Neuron (in vitro differentiated cells): ENCODE data around the gene GRIK5.
"Not testable (repeated sequence)": the region's sequence is repeated elsewhere in the genome, so short reads cannot be mapped to it uniquely, and the experiment has no call there.

Source experiments
- H2AFZ ChIP-seq: one replicate; pipeline ENCODE4 v1.6.1; 2013; ENCODE audit warnings: low read depth, mild to moderate bottlenecking, inconsistent platforms, low read length, moderate library complexity
- H3K27me3 ChIP-seq: one replicate; pipeline ENCODE4 v1.6.1; 2013; ENCODE audit warnings: low read length; ENCODE audit not compliant: insufficient read depth
- H3K36me3 ChIP-seq: one replicate; pipeline ENCODE4 v1.6.1; 2013; ENCODE audit warnings: low read length; ENCODE audit not compliant: insufficient read depth
- H3K4me1 ChIP-seq: one replicate; pipeline ENCODE4 v1.6.1; 2013; ENCODE audit warnings: low read length; ENCODE audit not compliant: insufficient read depth
- H3K4me3 ChIP-seq: 2 replicates; pipeline ENCODE4 v1.5.1; 2013; ENCODE audit warnings: mild to moderate bottlenecking, low read length, moderate library complexity
- H3K9me3 ChIP-seq: one replicate; pipeline ENCODE4 v1.6.1; 2013; ENCODE audit warnings: low read length

Gene GRIK5

GRCh38 chr19:41998246-41999020 lies 71.6 kb downstream of the GRIK5 start:
- Histone ChIP-seq H2AFZ (no peak overlapping the region), H3K4me3 (peak overlapping the region; percentile 20)

GRCh38 chr19:41997851-41998229 lies 72.2 kb downstream of the GRIK5 start:
- Histone ChIP-seq H3K4me3 (peak overlapping the region; percentile 17), H3K36me3 (no peaks in the 10 kb centered on the region), H2AFZ (no peak overlapping the region), H3K9me3 (no peaks in the 10 kb centered on the region), H3K27me3 (peaks cover 18% of the 10 kb centered on the region), H3K4me1 (peaks cover 50% of the 10 kb centered on the region)

More at GRCh38 chr19:41998246-41999020, 71.6 kb downstream of the GRIK5 start:
- Histone ChIP-seq H3K27me3 (peaks cover 18% of the 10 kb centered on the region), H3K4me1 (peaks cover 45% of the 10 kb centered on the region), H3K9me3 (no peaks in the 10 kb centered on the region), H3K36me3 (no peaks in the 10 kb centered on the region)

GRCh38 chr19:41997121-41997850 lies 72.7 kb downstream of the GRIK5 start:
- H3K4me1 ChIP-seq, result peaks cover 54% of the 10 kb centered on the region

GRCh38 chr19:41995959-41996797 lies 73.8 kb downstream of the GRIK5 start:
- Histone ChIP-seq H3K27me3 (peaks cover 18% of the 10 kb centered on the region), H3K9me3 (no peaks in the 10 kb centered on the region), H3K4me3 (no peak overlapping the region), H3K36me3 (no peaks in the 10 kb centered on the region), H2AFZ (no peak overlapping the region), H3K4me1 (peaks cover 57% of the 10 kb centered on the region)

More at GRCh38 chr19:41997121-41997850, 72.7 kb downstream of the GRIK5 start:
- Histone ChIP-seq H3K9me3 (no peaks in the 10 kb centered on the region), H3K27me3 (peaks cover 18% of the 10 kb centered on the region), H3K36me3 (no peaks in the 10 kb centered on the region), H2AFZ (no peak overlapping the region), H3K4me3 (peak overlapping the region; percentile 28)

GRCh38 chr19:41994994-41995958 lies 74.7 kb downstream of the GRIK5 start:
- peaks cover 12% of the 10 kb centered on the region for H3K27me3 ChIP-seq
- no peak overlapping the region for H2AFZ ChIP-seq
- no peak overlapping the region for H3K4me3 ChIP-seq
- H3K4me1 ChIP-seq, result peaks cover 57% of the 10 kb centered on the region
- no peaks in the 10 kb centered on the region for H3K36me3 ChIP-seq
- no peaks in the 10 kb centered on the region for H3K9me3 ChIP-seq

- Histone ChIP-seq H3K9me3 (no peaks in the 10 kb centered on the region), H3K4me3 (peak overlapping the region; percentile 51), H2AFZ (no peak overlapping the region), H3K4me1 (peaks cover 54% of the 10 kb centered on the region), H3K27me3 (peaks cover 5% of the 10 kb centered on the region), H3K36me3 (no peaks in the 10 kb centered on the region)
Observed at GRCh38 chr19:41994521-41994971, 75.5 kb downstream of the GRIK5 start.

GRCh38 chr19:41993612-41994483 lies 76.2 kb downstream of the GRIK5 start, which contains the start of gene ATP1A3:
Gene ATP1A3, minus strand, starts transcription at chr19:41994230. Its CDS starts 154 bp downstream, at chr19:41994076.
- Histone ChIP-seq H3K4me3 (peak within 1 kb of the TSS; percentile 51), H3K4me1 (peaks cover 49% of the 10 kb centered on the region), H3K36me3 (no peaks in the 10 kb centered on the region), H3K9me3 (no peaks in the 10 kb centered on the region), H2AFZ (peak within 1 kb of the TSS; percentile 44), H3K27me3 (no peaks in the 10 kb centered on the region)

GRCh38 chr19:41991925-41992569 lies 78.0 kb downstream of the GRIK5 start:
- H3K4me1 ChIP-seq, result peaks cover 37% of the 10 kb centered on the region
- H3K9me3 ChIP-seq, H2AFZ ChIP-seq, H3K27me3 ChIP-seq: not testable (repeated sequence)
- peak overlapping the region; percentile 10 for H3K4me3 ChIP-seq
- peaks cover 16% of the 10 kb centered on the region for H3K36me3 ChIP-seq

- Histone ChIP-seq H3K4me1 (peaks cover 27% of the 10 kb centered on the region), H3K27me3 (no peaks in the 10 kb centered on the region), H3K4me3 (no peak overlapping the region), H3K36me3 (peaks cover 23% of the 10 kb centered on the region), H2AFZ (no peak overlapping the region), H3K9me3 (no peaks in the 10 kb centered on the region)
Observed at GRCh38 chr19:41991025-41991424, 79.0 kb downstream of the GRIK5 start.

GRCh38 chr19:41990615-41991014 lies 79.4 kb downstream of the GRIK5 start:
- Histone ChIP-seq H3K36me3 (peaks cover 27% of the 10 kb centered on the region), H3K27me3 (no peaks in the 10 kb centered on the region), H3K4me3 (no peak overlapping the region)

GRCh38 chr19:41990028-41990427 lies 80.0 kb downstream of the GRIK5 start:
- Histone ChIP-seq H3K4me1 (peaks cover 18% of the 10 kb centered on the region), H2AFZ (no peak overlapping the region), H3K36me3 (peaks cover 33% of the 10 kb centered on the region), H3K4me3 (no peak overlapping the region), H3K27me3 (no peaks in the 10 kb centered on the region), H3K9me3 (no peaks in the 10 kb centered on the region)

More at GRCh38 chr19:41990615-41991014, 79.4 kb downstream of the GRIK5 start:
- H3K9me3 ChIP-seq, result no peaks in the 10 kb centered on the region
- peaks cover 24% of the 10 kb centered on the region for H3K4me1 ChIP-seq
- no peak overlapping the region for H2AFZ ChIP-seq
